ENCODE results near the gene ADGRB2. TPM values are rescaled to one million over a fixed set of nuclear protein-coding genes. Genes with fewer than 3 reads are reported as not detected.

The ADGRB2 gene
- total RNA-seq, 1 experiment from 2014 or later: 34.8 TPM

DNA sequence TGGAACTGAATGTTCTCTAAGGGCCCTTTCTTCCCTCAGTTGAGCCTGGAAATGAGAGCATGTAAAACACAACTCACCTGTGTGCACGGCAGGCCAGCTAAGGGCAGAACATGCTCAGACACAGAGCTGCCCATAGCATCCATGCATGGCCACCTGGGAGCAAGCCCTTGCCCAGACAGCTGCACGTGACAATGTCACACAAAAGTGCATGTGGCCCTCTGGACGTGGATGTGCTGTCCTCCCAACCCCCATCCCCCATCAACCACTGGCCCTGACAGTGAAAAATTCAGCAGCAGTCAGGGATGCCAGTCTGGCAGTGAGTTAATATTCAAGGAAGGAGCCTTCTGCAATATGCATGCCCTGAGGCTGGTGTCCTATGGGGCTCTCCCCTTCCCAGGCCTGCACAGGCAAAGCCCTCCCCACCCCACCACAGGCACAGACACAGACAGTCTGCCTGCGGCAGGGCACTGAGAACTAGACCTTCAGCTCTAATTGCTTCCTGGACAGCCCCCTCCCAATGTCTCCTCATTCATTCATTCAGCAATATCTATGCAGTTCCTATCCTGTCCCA lies 45.7 kb downstream of the ADGRB2 start:
- DNase-seq (ENCODE audit: low read depth, low spot score) (no peak), ATAC-seq (no peak)
- no peak overlapping the region for H3K4me3 ChIP-seq (ENCODE audit: low read depth in 2 of 2, low read length in 2 of 2)
- TF ChIP-seq POLR2AphosphoS5 (IDR thresholded peaks at IDR 0.05; ENCODE audit: low read depth, low read length) (no peak), TCF7L2 (IDR thresholded peaks at IDR 0.05; ENCODE audit: low read depth, low read length) (no peak), SIN3A (IDR thresholded peaks at IDR 0.05; ENCODE audit: borderline replicate concordance, insufficient read depth, low read depth, low read length) (no peak)
- TF ChIP-seq, protein P1, sequence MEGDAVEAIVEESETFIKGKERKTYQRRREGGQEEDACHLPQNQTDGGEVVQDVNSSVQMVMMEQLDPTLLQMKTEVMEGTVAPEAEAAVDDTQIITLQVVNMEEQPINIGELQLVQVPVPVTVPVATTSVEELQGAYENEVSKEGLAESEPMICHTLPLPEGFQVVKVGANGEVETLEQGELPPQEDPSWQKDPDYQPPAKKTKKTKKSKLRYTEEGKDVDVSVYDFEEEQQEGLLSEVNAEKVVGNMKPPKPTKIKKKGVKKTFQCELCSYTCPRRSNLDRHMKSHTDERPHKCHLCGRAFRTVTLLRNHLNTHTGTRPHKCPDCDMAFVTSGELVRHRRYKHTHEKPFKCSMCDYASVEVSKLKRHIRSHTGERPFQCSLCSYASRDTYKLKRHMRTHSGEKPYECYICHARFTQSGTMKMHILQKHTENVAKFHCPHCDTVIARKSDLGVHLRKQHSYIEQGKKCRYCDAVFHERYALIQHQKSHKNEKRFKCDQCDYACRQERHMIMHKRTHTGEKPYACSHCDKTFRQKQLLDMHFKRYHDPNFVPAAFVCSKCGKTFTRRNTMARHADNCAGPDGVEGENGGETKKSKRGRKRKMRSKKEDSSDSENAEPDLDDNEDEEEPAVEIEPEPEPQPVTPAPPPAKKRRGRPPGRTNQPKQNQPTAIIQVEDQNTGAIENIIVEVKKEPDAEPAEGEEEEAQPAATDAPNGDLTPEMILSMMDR (IDR thresholded peaks at IDR 0.05): no peak
- TF ChIP-seq, protein P2, sequence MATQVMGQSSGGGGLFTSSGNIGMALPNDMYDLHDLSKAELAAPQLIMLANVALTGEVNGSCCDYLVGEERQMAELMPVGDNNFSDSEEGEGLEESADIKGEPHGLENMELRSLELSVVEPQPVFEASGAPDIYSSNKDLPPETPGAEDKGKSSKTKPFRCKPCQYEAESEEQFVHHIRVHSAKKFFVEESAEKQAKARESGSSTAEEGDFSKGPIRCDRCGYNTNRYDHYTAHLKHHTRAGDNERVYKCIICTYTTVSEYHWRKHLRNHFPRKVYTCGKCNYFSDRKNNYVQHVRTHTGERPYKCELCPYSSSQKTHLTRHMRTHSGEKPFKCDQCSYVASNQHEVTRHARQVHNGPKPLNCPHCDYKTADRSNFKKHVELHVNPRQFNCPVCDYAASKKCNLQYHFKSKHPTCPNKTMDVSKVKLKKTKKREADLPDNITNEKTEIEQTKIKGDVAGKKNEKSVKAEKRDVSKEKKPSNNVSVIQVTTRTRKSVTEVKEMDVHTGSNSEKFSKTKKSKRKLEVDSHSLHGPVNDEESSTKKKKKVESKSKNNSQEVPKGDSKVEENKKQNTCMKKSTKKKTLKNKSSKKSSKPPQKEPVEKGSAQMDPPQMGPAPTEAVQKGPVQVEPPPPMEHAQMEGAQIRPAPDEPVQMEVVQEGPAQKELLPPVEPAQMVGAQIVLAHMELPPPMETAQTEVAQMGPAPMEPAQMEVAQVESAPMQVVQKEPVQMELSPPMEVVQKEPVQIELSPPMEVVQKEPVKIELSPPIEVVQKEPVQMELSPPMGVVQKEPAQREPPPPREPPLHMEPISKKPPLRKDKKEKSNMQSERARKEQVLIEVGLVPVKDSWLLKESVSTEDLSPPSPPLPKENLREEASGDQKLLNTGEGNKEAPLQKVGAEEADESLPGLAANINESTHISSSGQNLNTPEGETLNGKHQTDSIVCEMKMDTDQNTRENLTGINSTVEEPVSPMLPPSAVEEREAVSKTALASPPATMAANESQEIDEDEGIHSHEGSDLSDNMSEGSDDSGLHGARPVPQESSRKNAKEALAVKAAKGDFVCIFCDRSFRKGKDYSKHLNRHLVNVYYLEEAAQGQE (IDR thresholded peaks at IDR 0.05; ENCODE audit: insufficient read depth in 1 of 2, low read depth in 2 of 2, low read length in 1 of 2): no peak
- H3K36me3 ChIP-seq (ENCODE audit: control insufficient read depth, insufficient read depth, low read length): no peaks in the 10 kb centered on the region
- H3K27ac ChIP-seq (ENCODE audit: low read length): no peak overlapping the region
- ChIA-PET POLR2A (interaction anchor here (0.5 kb wide), 1 partner anchor 17 kb away, joined by 8 read pairs; no protein-coding TSS in a partner anchor), CTCF (no interaction called here)
- peaks cover 27% of the 10 kb centered on the region for H3K4me1 ChIP-seq (ENCODE audit: control insufficient read depth, insufficient read depth, low read length)
- H3K9me3 ChIP-seq (ENCODE audit: control insufficient read depth, insufficient read depth, low read depth, low read length): no peaks in the 10 kb centered on the region
- in situ Hi-C loops (cut with HindIII; ENCODE audit: low pct_unique_long_range_greater_than_20kb, low sequenced_read_pairs) (no loop called here), intact Hi-C loops (cut with micrococcal nuclease; ENCODE audit: unreplicated experiment) (no loop called here)
- no peaks in the 10 kb centered on the region for H3K27me3 ChIP-seq (ENCODE audit: control insufficient read depth, insufficient read depth, low read length)
- BruUV-seq (replicated peaks): no TSS peak

DNA sequence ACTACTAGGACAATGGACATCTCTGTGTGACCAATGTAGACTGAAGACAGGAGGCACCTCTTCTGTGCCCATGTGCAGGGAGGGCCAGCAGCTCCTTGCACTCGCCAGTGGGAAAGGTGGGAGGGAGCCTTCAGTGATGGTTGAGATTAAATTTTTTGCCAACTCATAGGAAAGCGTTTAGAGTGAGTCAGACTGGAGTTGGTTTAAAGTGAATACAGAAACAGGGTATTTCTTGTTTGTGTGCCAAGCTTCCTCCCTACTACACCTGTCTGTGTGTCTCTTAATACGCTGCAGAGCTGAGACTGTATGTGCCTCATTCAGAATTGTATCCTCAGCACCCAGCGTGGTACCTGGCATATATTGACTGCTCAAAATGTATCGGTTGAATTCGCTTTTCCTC lies 46.8 kb downstream of the ADGRB2 start:
- DNase-seq (ENCODE audit: low read depth, low spot score) (no peak), ATAC-seq (no peak)
- CTCF ChIA-PET: interaction anchor here (3.8 kb wide), 1 partner anchor 72 kb away, joined by 24 read pairs; no protein-coding TSS in a partner anchor
- POLR2A ChIA-PET: interaction anchor here (0.5 to 0.6 kb wide), 3 partner anchors 12 to 159 kb away, joined by 3 to 4 read pairs (median 4); no protein-coding TSS in a partner anchor
- Histone ChIP-seq H3K27me3 (ENCODE audit: control insufficient read depth, insufficient read depth, low read length) (no peaks in the 10 kb centered on the region), H3K9me3 (ENCODE audit: control insufficient read depth, insufficient read depth, low read depth, low read length) (no peaks in the 10 kb centered on the region), H3K4me3 (ENCODE audit: low read depth in 2 of 2, low read length in 2 of 2) (no peak overlapping the region), H3K4me1 (ENCODE audit: control insufficient read depth, insufficient read depth, low read length) (peaks cover 38% of the 10 kb centered on the region), H3K27ac (ENCODE audit: low read length) (no peak overlapping the region), H3K36me3 (ENCODE audit: control insufficient read depth, insufficient read depth, low read length) (no peaks in the 10 kb centered on the region)
- in situ Hi-C loops (cut with HindIII; ENCODE audit: low pct_unique_long_range_greater_than_20kb, low sequenced_read_pairs) (no loop called here), intact Hi-C loops (cut with micrococcal nuclease; ENCODE audit: unreplicated experiment) (no loop called here)
- TF ChIP-seq, protein P1 (IDR thresholded peaks at IDR 0.05): no peak
- TF ChIP-seq SIN3A (IDR thresholded peaks at IDR 0.05; ENCODE audit: borderline replicate concordance, insufficient read depth, low read depth, low read length): no peak
- no peak for TF ChIP-seq TCF7L2 (IDR thresholded peaks at IDR 0.05; ENCODE audit: low read depth, low read length)
- TF ChIP-seq POLR2AphosphoS5 (IDR thresholded peaks at IDR 0.05; ENCODE audit: low read depth, low read length): no peak
- TF ChIP-seq, protein P2 (IDR thresholded peaks at IDR 0.05; ENCODE audit: insufficient read depth in 1 of 2, low read depth in 2 of 2, low read length in 1 of 2): no peak
- no TSS peak for BruUV-seq (replicated peaks)
